Transverse colon (tissue), 4 donors: ENCODE data around the gene CRIP1.

ENCODE experiments used
- CTCF ChIP-seq, 5 experiments: fragments of 200-600 bp in 3 of 5; fragments of 450-650 bp in 2 of 5; sonication (generic) in 3 of 5; IDR thresholded peaks; 1 replicate in 2 of 5; 2 replicates in 3 of 5; pipeline ENCODE4 v1.5.1; 2016 to 2017; ENCODE audit warnings: antibody characterized with exemption in 5 of 5, inconsistent platforms in 3 of 5, mild to moderate bottlenecking in 2 of 5, moderate library complexity in 1 of 5
- POLR2A ChIP-seq: fragments of 450-650 bp; IDR thresholded peaks from one replicate; pipeline ENCODE4 v1.6.1; 2016; ENCODE audit warnings: antibody characterized with exemption, mild to moderate bottlenecking, moderate library complexity
- POLR2AphosphoS5 ChIP-seq, 3 donors: sonication (generic); formaldehyde crosslinking; IDR thresholded peaks; one replicate each; pipeline ENCODE4 v1.6.1; 2016; ENCODE audit warnings: antibody characterized with exemption in 3 of 3

- TF ChIP-seq POLR2AphosphoS5 (IDR thresholded peaks at IDR 0.05) (no peak), CTCF (IDR thresholded peaks at IDR 0.05) (no peak), POLR2A (no peak)
Measured at GRCh38 chr14:105533391-105533790, 46.7 kb downstream of the CRIP1 start.
